CD4-positive, alpha-beta T cell (primary cell): ENCODE data around the gene NPTN. TPM values are rescaled to one million over a fixed set of nuclear protein-coding genes. Genes with fewer than 3 reads are reported as not detected.

ENCODE experiments used
- ATAC-seq: fragments of 200-7000 bp; cut with Tn5 transposase; one replicate; pipeline ENCODE4 v1.10.0; 2022; ENCODE audit warnings: mild to moderate bottlenecking; ENCODE audit not compliant: poor library complexity
- CTCF ChIA-PET: fragments of 350-600 bp; sonication (Branson Sonifier 250); formaldehyde crosslinking; loops from one replicate; lab custom pipeline; 2021; ENCODE audit warnings: antibody characterized with exemption, inconsistent platforms; lab: Charles Lee
- POLR2A ChIA-PET: fragments of 350-600 bp; sonication (Branson Sonifier 250); formaldehyde crosslinking; loops from one replicate; lab custom pipeline; 2021; ENCODE audit warnings: antibody characterized with exemption, inconsistent platforms; lab: Charles Lee
- DNase-seq, 14 experiments: peaks; one replicate each; pipeline ENCODE4 v3.0.0-alpha.2; 2013 to 2020; ENCODE audit warnings: mixed read lengths in 2 of 14
- H3K27ac ChIP-seq, 2 donors: one replicate each; pipeline versions ENCODE4 v1.5.1 to v1.7.0; 2013; ENCODE audit warnings: low read length in 2 of 2, low read depth in 1 of 2, mild to moderate bottlenecking in 1 of 2
- H3K27me3 ChIP-seq, 2 experiments: 1 replicate in 1 of 2; 2 replicates in 1 of 2; pipeline versions ENCODE4 v1.6.1 to v1.7.0; 2013; ENCODE audit warnings: low read length in 2 of 2, control low read depth in 1 of 2, mild to moderate bottlenecking in 1 of 2, moderate library complexity in 1 of 2; ENCODE audit not compliant: insufficient read depth in 2 of 2, control insufficient read depth in 1 of 2
- H3K36me3 ChIP-seq: one replicate; pipeline ENCODE4 v1.6.1; 2013; ENCODE audit warnings: low read length, control low read depth; ENCODE audit not compliant: insufficient read depth
- H3K4me1 ChIP-seq: one replicate; pipeline ENCODE4 v1.6.1; 2013; ENCODE audit warnings: low read length, control low read depth; ENCODE audit not compliant: insufficient read depth
- H3K4me3 ChIP-seq: one replicate; pipeline ENCODE4 v1.5.1; 2013; ENCODE audit warnings: mild to moderate bottlenecking, low read length, moderate library complexity
- H3K9me3 ChIP-seq, 2 experiments: 1 replicate in 1 of 2; 2 replicates in 1 of 2; pipeline versions ENCODE4 v1.6.1 to v1.7.0; 2013; ENCODE audit warnings: low read length in 2 of 2, mild to moderate bottlenecking in 2 of 2, control low read depth in 1 of 2, moderate library complexity in 1 of 2; ENCODE audit not compliant: control insufficient read depth in 1 of 2, insufficient read depth in 1 of 2
- H3K27ac Mint-ChIP-seq: one replicate; pipeline ENCODE4 v1.8.0; 2020; ENCODE audit warnings: mixed read lengths
- H3K27me3 Mint-ChIP-seq: one replicate; pipeline ENCODE4 v1.8.0; 2021; ENCODE audit warnings: mixed read lengths
- H3K36me3 Mint-ChIP-seq: one replicate; pipeline ENCODE4 v1.8.0; 2021; ENCODE audit warnings: low read depth, mixed read lengths
- H3K4me1 Mint-ChIP-seq: one replicate; pipeline ENCODE4 v1.8.0; 2021; ENCODE audit warnings: low read depth, mixed read lengths
- H3K4me3 Mint-ChIP-seq: one replicate; pipeline ENCODE4 v1.8.0; 2020; ENCODE audit warnings: mild to moderate bottlenecking, mixed read lengths
- H3K9me3 Mint-ChIP-seq: one replicate; pipeline ENCODE4 v1.8.0; 2020; ENCODE audit warnings: mixed read lengths
- intact Hi-C, 2 experiments: fragments of 100-400 bp; cut with DNase I in 1 of 2; cut with micrococcal nuclease in 1 of 2; formaldehyde crosslinking; loops; one replicate each; pipeline versions ENCODE4 v1.15.1 to v1.9.0; 2023 to 2025; cut with DNase I, micrococcal nuclease
- total RNA-seq, 174 experiments: library from RNA in 2 of 174; stranded (reverse) in 2 of 174; gene quantifications; one replicate each; pipeline ENCODE4 v1.2.3 and lab custom pipeline; 2021 to 2026
- TF ChIP-seq, protein P1 (sequence below): fragments of 200-600 bp; IDR thresholded peaks from one replicate; pipeline ENCODE4 v1.8.0; 2022; ENCODE audit warnings: antibody characterized with exemption, mild to moderate bottlenecking

NPTN gene
- total RNA-seq, 2 experiments from 2014 or later, result 9.3 to 13.5 TPM

DNA sequence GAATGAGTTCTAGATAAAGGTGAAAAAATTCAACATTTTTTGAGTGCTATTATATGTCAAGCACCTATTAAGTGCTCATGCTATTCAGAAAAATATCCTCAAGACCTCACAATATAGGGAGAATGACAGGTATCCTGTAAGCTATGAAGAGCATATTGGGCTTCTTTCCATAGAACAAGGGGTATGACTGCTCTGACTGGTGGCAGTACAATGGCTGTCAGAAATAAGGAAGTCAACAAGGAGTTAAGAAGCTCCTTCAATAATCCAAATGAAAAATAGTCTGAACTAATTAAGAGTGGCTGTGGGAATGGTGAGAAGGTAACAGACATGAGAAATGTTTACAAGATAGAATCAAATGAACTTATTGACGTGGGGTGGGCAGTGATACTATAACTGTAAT is 24.7 kb downstream of the NPTN start:
- ChIA-PET CTCF (no interaction called here), POLR2A (no interaction called here)
- TF ChIP-seq, protein P1, sequence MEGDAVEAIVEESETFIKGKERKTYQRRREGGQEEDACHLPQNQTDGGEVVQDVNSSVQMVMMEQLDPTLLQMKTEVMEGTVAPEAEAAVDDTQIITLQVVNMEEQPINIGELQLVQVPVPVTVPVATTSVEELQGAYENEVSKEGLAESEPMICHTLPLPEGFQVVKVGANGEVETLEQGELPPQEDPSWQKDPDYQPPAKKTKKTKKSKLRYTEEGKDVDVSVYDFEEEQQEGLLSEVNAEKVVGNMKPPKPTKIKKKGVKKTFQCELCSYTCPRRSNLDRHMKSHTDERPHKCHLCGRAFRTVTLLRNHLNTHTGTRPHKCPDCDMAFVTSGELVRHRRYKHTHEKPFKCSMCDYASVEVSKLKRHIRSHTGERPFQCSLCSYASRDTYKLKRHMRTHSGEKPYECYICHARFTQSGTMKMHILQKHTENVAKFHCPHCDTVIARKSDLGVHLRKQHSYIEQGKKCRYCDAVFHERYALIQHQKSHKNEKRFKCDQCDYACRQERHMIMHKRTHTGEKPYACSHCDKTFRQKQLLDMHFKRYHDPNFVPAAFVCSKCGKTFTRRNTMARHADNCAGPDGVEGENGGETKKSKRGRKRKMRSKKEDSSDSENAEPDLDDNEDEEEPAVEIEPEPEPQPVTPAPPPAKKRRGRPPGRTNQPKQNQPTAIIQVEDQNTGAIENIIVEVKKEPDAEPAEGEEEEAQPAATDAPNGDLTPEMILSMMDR, result no peak
- Histone ChIP-seq H3K27ac (no peak overlapping the region), H3K4me1 (no peaks in the 10 kb centered on the region), H3K27me3 (no peaks in the 10 kb centered on the region), H3K9me3 (no peaks in the 10 kb centered on the region), H3K36me3 (no peaks in the 10 kb centered on the region), H3K4me3 (no peak overlapping the region)
- ATAC-seq (no peak), DNase-seq (no peak)
- Mint-ChIP-seq H3K4me3 (no peak overlapping the region), H3K27ac (no peak overlapping the region), H3K27me3 (no peaks in the 10 kb centered on the region), H3K36me3 (peaks cover 11% of the 10 kb centered on the region), H3K4me1 (peaks cover 53% of the 10 kb centered on the region), H3K9me3 (no peaks in the 10 kb centered on the region)
- intact Hi-C loops, result no loop called here

DNA sequence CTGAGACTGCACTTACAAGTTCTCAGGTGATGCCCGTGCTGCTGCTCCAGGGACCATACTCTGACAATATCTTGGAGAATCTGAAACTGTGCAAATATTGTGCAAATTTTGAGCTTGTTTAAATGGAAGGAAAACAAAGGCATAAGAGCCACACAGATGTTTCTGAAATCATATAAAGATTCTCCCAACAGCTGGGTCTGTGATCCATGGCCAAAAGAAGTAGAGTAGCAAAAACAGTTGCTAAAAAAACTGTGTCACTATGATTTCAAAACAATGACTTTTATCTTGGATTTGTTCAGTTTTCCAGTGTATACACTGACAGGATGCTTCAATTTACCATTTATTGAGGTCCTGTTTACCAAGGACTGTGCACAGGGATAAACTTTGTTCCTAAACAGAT is 25.3 kb downstream of the NPTN start:
- Mint-ChIP-seq H3K36me3 (peaks cover 11% of the 10 kb centered on the region), H3K4me3 (no peak overlapping the region), H3K27me3 (no peaks in the 10 kb centered on the region), H3K27ac (no peak overlapping the region), H3K4me1 (peaks cover 48% of the 10 kb centered on the region), H3K9me3 (no peaks in the 10 kb centered on the region)
- ATAC-seq (no peak), DNase-seq (no peak)
- peaks cover 4% of the 10 kb centered on the region for H3K4me1 ChIP-seq
- no peak overlapping the region for H3K4me3 ChIP-seq
- TF ChIP-seq, protein P1, result no peak
- no peaks in the 10 kb centered on the region for H3K9me3 ChIP-seq
- POLR2A ChIA-PET, result no interaction called here
- H3K36me3 ChIP-seq, result no peaks in the 10 kb centered on the region
- H3K27me3 ChIP-seq, result no peaks in the 10 kb centered on the region
- CTCF ChIA-PET, result no interaction called here
- intact Hi-C loops, result no loop called here
- no peak overlapping the region for H3K27ac ChIP-seq

DNA sequence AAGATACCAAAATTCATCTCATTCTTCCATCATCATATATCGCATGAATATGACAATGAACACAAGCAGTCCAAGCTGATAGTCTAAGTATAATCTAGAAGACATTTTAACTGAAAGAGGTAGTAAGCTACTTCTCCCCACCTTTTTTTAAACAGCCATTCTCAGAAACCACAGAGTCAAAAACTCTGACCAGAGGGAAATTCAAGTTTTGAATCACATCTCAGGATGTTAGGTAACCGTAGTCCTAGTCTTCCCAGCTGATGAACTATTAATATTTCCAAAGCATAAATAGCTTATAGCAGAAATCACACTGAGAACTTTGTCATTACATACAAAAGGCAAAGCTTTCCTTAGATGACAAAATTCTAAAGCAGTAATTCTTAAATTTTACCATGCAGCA is 25.8 kb downstream of the NPTN start:
- Histone ChIP-seq H3K36me3 (no peaks in the 10 kb centered on the region), H3K4me1 (peaks cover 9% of the 10 kb centered on the region), H3K27me3 (no peaks in the 10 kb centered on the region), H3K27ac (no peak overlapping the region), H3K4me3 (no peak overlapping the region), H3K9me3 (no peaks in the 10 kb centered on the region)
- H3K27ac Mint-ChIP-seq, result no peak overlapping the region
- no peaks in the 10 kb centered on the region for H3K9me3 Mint-ChIP-seq
- POLR2A ChIA-PET, result no interaction called here
- H3K4me3 Mint-ChIP-seq, result no peak overlapping the region
- DNase-seq (no peak), ATAC-seq (no peak)
- peaks cover 45% of the 10 kb centered on the region for H3K4me1 Mint-ChIP-seq
- intact Hi-C loops, result no loop called here
- H3K27me3 Mint-ChIP-seq, result no peaks in the 10 kb centered on the region
- peaks cover 11% of the 10 kb centered on the region for H3K36me3 Mint-ChIP-seq
- CTCF ChIA-PET, result interaction anchor here (2.0 kb wide), 1 partner anchor 29 kb away, joined by 8 read pairs; no protein-coding TSS in a partner anchor
- TF ChIP-seq, protein P1, result no peak
